Measurements from ENCODE around the gene ASS1. TPM values are rescaled to one million over a fixed set of nuclear protein-coding genes. Genes with fewer than 3 reads are reported as not detected.

The ASS1 gene
- total RNA-seq, 1 experiment from 2014 or later, result 299 TPM

DNA sequence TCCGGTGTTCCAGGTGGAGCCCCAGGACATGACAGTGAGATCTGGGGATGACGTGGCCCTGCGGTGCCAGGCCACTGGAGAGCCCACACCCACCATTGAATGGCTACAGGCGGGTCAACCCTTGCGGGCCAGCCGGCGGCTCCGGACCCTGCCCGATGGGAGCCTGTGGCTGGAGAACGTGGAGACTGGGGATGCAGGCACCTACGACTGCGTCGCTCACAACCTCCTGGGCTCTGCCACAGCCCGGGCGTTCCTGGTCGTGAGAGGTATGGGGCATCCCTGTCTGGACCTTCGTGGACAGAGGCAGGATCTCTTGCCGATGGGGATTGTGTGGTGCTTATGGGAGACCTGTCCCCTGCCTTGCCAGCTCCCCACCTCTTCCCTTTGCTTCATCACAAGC, 26.0 kb upstream of the ASS1 start:
- Mint-ChIP-seq H3K4me3 (ENCODE audit: unreplicated experiment) (no peak overlapping the region), H3K36me3 (ENCODE audit: insufficient read depth, unreplicated experiment) (peaks cover 6% of the 10 kb centered on the region), H3K27me3 (ENCODE audit: insufficient read depth, unreplicated experiment) (no peaks in the 10 kb centered on the region), H3K27ac (ENCODE audit: low read depth, unreplicated experiment) (no peak overlapping the region), H3K4me1 (ENCODE audit: insufficient read depth, unreplicated experiment) (no peaks in the 10 kb centered on the region), H3K9me3 (ENCODE audit: unreplicated experiment) (no peaks in the 10 kb centered on the region)
- no TSS peak for BruUV-seq (replicated peaks)
- intact Hi-C loops (cut with micrococcal nuclease), result no loop called here
- TF ChIP-seq, protein P1, sequence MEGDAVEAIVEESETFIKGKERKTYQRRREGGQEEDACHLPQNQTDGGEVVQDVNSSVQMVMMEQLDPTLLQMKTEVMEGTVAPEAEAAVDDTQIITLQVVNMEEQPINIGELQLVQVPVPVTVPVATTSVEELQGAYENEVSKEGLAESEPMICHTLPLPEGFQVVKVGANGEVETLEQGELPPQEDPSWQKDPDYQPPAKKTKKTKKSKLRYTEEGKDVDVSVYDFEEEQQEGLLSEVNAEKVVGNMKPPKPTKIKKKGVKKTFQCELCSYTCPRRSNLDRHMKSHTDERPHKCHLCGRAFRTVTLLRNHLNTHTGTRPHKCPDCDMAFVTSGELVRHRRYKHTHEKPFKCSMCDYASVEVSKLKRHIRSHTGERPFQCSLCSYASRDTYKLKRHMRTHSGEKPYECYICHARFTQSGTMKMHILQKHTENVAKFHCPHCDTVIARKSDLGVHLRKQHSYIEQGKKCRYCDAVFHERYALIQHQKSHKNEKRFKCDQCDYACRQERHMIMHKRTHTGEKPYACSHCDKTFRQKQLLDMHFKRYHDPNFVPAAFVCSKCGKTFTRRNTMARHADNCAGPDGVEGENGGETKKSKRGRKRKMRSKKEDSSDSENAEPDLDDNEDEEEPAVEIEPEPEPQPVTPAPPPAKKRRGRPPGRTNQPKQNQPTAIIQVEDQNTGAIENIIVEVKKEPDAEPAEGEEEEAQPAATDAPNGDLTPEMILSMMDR (IDR thresholded peaks at IDR 0.05; ENCODE audit: unreplicated experiment), result no peak
- no peak for DNase-seq (ENCODE audit: unreplicated experiment)
- CTCF ChIA-PET, result no interaction called here
- POLR2A ChIA-PET, result no interaction called here

DNA sequence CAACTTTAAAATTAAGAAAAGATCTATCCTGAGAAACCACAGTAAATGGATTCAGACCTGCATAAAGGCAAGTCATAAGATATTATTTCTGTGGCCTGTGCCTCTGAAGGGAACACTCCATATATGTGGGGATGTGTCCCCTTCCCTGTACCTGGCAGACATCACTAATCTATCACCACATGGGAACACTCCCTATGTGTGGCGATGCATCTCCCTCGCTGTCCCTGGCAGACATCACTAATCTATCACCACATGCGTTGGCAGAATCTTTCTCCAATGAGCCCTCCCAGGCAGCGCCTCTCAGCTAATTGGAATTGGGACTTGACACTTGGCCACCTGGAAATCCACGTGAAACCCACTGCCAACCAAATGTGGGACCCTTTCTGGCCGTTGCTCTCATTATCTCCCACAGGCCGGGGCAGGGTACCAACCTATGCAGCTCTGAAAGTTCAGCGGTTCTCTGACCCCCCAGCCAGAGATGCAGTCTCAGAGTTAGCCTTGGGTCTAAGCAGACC, 25.2 kb upstream of the ASS1 start:
- H3K4me1 Mint-ChIP-seq (ENCODE audit: insufficient read depth, unreplicated experiment), result no peaks in the 10 kb centered on the region
- ChIA-PET CTCF (interaction anchor here (1.1 kb wide), 1 partner anchor 61 kb away, joined by 3 read pairs; no protein-coding TSS in a partner anchor), POLR2A (no interaction called here)
- TF ChIP-seq, protein P1 (IDR thresholded peaks at IDR 0.05; ENCODE audit: unreplicated experiment), result no peak
- no peak overlapping the region for H3K4me3 Mint-ChIP-seq (ENCODE audit: unreplicated experiment)
- intact Hi-C loops (cut with micrococcal nuclease), result no loop called here
- H3K9me3 Mint-ChIP-seq (ENCODE audit: unreplicated experiment), result no peaks in the 10 kb centered on the region
- no peak for DNase-seq (ENCODE audit: unreplicated experiment)
- BruUV-seq (replicated peaks), result no TSS peak
- H3K36me3 Mint-ChIP-seq (ENCODE audit: insufficient read depth, unreplicated experiment), result peaks cover 6% of the 10 kb centered on the region
- no peak overlapping the region for H3K27ac Mint-ChIP-seq (ENCODE audit: low read depth, unreplicated experiment)
- H3K27me3 Mint-ChIP-seq (ENCODE audit: insufficient read depth, unreplicated experiment), result no peaks in the 10 kb centered on the region

DNA sequence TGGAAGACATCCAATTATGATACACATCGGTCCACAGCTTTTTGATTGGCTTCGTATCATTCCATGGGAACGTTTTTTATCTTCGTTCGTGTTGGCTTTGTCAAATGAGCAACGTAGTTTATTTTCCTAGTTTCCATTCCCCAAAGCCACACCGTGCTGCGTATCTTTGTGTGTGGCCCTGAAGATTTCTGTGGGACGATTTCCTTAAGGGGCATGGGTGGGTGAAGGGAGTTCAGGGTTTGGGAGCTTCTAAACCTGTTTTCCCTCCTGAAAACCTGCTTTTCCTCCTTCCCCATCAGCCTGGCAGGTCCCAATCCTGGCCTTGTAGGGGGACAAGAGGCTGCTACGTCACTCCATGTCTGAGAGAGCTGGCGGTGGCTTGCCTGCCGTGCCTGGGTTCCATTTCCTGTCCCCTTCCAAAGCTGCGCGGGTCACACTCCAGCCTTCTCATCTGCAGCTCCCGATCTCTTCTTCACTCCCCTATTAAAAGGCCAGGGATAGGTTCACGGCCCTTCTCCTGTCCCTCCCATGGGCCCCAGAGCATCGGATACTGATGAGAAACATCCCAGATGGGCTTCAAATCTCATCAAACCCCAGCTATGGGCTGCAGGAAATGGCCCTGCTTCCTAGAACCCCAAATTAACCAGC, 23.5 kb upstream of the ASS1 start:
- no peaks in the 10 kb centered on the region for H3K27me3 Mint-ChIP-seq (ENCODE audit: insufficient read depth, unreplicated experiment)
- DNase-seq (ENCODE audit: unreplicated experiment), result no peak
- no TSS peak for BruUV-seq (replicated peaks)
- H3K27ac Mint-ChIP-seq (ENCODE audit: low read depth, unreplicated experiment), result no peak overlapping the region
- POLR2A ChIA-PET, result interaction anchor here (0.8 kb wide), 1 partner anchor 28 kb away, joined by 3 read pairs; no protein-coding TSS in a partner anchor
- CTCF ChIA-PET, result no interaction called here
- intact Hi-C loops (cut with micrococcal nuclease), result no loop called here
- no peaks in the 10 kb centered on the region for H3K4me1 Mint-ChIP-seq (ENCODE audit: insufficient read depth, unreplicated experiment)
- no peak overlapping the region for H3K4me3 Mint-ChIP-seq (ENCODE audit: unreplicated experiment)
- TF ChIP-seq, protein P1 (IDR thresholded peaks at IDR 0.05; ENCODE audit: unreplicated experiment), result no peak
- H3K9me3 Mint-ChIP-seq (ENCODE audit: unreplicated experiment), result no peaks in the 10 kb centered on the region
- H3K36me3 Mint-ChIP-seq (ENCODE audit: insufficient read depth, unreplicated experiment), result peaks cover 6% of the 10 kb centered on the region

DNA sequence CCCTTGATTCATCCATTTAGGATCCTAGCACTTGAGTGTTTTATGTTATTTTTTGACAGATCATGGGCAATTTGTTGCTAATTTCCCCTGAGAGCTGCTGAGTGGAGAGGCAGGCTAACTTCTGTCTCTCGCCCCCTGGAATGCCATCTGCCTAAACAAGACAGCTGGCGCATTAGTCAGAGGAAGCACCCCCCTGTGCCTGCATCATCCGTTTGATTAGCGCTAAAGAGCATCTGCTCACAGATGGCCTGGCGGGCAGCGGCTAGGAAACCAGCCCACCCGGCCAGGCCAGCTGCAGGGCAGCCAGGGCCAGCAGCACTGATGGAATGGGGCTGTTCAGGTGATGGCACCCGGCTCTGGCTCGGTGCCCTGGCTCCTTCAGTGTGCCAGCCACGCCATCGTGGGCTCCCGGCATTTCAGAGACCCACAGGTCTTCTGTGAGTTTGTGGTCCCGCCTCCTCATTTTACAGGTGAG, 22.9 kb upstream of the ASS1 start:
- TF ChIP-seq, protein P1 (IDR thresholded peaks at IDR 0.05; ENCODE audit: unreplicated experiment), result no peak
- Mint-ChIP-seq H3K27me3 (ENCODE audit: insufficient read depth, unreplicated experiment) (no peaks in the 10 kb centered on the region), H3K4me3 (ENCODE audit: unreplicated experiment) (no peak overlapping the region), H3K9me3 (ENCODE audit: unreplicated experiment) (no peaks in the 10 kb centered on the region), H3K4me1 (ENCODE audit: insufficient read depth, unreplicated experiment) (peaks cover 4% of the 10 kb centered on the region), H3K27ac (ENCODE audit: low read depth, unreplicated experiment) (no peak overlapping the region), H3K36me3 (ENCODE audit: insufficient read depth, unreplicated experiment) (peaks cover 8% of the 10 kb centered on the region)
- peak; percentile 17 for DNase-seq (ENCODE audit: unreplicated experiment)
- ChIA-PET POLR2A (no interaction called here), CTCF (interaction anchor here (0.6 to 1.2 kb wide), 2 partner anchors 10 to 15 kb away, joined by 3 read pairs; no protein-coding TSS in a partner anchor)
- BruUV-seq (replicated peaks), result no TSS peak
- intact Hi-C loops (cut with micrococcal nuclease), result no loop called here

All from MCF 10A (cell line).